ENCODE measurements around the gene PRR5L.
A peak's percentile ranks its signal among the peaks of the same experiment; 100 is the strongest.

The PRR5L gene

GRCh38 chr11:36375353-36376008, 79.4 kb downstream of the PRR5L start (continued):
- TF ChIP-seq ZFP41 (tag by site-specific recombination; IDR thresholded peaks at IDR 0.05; ENCODE audit: borderline replicate concordance) (no peak), ZNF416 (tag by site-specific recombination; IDR thresholded peaks at IDR 0.05) (no peak), ZSCAN23 (tag by site-specific recombination; IDR thresholded peaks at IDR 0.05) (no peak), GLIS2 (tag by site-specific recombination; IDR thresholded peaks at IDR 0.05) (no peak), ZBTB48 (tag by site-specific recombination; IDR thresholded peaks at IDR 0.05) (no peak)

DNA sequence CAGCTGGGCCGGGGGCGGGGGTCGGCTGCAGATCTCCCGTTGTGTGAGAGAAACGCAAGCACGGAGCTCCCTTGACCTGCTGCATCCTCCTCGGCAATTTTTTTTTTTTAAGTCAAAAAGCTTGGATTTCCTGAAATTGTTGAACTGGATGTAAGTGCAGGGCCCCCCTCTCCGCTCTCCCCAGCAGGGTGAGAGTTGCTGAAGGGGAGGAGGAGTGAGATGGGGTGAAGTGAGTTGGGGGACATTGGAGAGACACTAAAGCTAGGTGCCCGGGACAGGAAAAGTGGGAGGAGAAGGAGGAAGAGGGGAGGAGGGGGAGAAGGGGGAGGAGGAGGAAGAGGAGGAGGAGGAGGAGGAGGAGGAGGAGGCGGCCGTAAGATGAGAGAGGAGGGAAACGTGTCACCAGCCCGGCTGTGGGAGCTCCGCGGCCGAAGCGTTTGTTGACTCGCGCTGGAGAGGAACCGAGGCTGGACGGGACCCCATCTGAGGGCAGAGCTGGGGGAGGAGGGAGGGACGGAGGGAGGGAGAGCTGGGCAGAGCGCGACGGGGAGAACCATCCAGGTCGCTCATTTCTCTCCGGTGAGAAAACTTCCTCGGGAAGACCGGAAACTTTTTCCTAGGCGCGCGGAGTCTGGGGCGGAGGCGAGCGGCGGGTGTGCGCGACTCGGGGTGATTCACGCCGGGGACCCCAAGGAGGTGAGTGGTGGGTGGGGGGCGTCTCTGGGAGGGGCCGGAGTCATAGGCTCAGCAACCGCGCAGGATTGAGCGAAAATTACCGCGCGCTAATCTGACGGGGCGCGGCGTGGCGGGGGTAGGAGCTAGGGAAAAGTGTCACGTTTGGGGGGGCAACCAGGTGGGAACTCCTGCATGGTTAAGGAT, 80.2 kb downstream of the PRR5L start:
- CTCF ChIA-PET, result interaction anchor here (0.6 to 5.6 kb wide), 19 partner anchors 8 to 1096 kb away, joined by 3 to 48 read pairs (median 4); partner anchors contain the start of genes COMMD9 and PRR5L
- Histone ChIP-seq H3K27ac (ENCODE audit: extremely low read depth, low read depth, low read length) (no peak overlapping the region; the same call in 1 of the 2 replicates), H3K9me3 (ENCODE audit: control insufficient read depth, insufficient read depth, low read depth, low read length) (no peaks in the 10 kb centered on the region), H3K4me1 (ENCODE audit: control insufficient read depth, insufficient read depth, low read length) (no peaks in the 10 kb centered on the region), H3K4me3 (ENCODE audit: low read depth, low read length) (peak overlapping the region; percentile 58), H3K36me3 (ENCODE audit: control insufficient read depth in 2 of 2, insufficient read depth in 1 of 2, low read length in 2 of 2) (no peaks in the 10 kb centered on the region)
- POLR2A ChIA-PET, result interaction anchor here (0.6 to 3.2 kb wide), 9 partner anchors 9 to 481 kb away, joined by 3 to 20 read pairs (median 6); no protein-coding TSS in a partner anchor
- TF ChIP-seq ZNF23 (tag by site-specific recombination; IDR thresholded peaks at IDR 0.05; ENCODE audit: borderline replicate concordance), result no peak
- no peak for TF ChIP-seq ZNF473 (tag by site-specific recombination; IDR thresholded peaks at IDR 0.05)
- peak; percentile 91 for TF ChIP-seq EGR2 (tag by site-specific recombination; IDR thresholded peaks at IDR 0.05; ENCODE audit: low read depth)
- TF ChIP-seq ZNF660 (tag by site-specific recombination; IDR thresholded peaks at IDR 0.05), result no peak
- peak; percentile 41; the same call in 1 of the 2 replicates for TF ChIP-seq ZNF24 (tag by site-specific recombination; IDR thresholded peaks at IDR 0.05)
- TF ChIP-seq ZNF157 (tag by site-specific recombination; IDR thresholded peaks at IDR 0.05), result no peak
- TF ChIP-seq KLF8 (tag by site-specific recombination; IDR thresholded peaks at IDR 0.05), result 0 out of 2 replicates have a peak, but pooled peaks have one; percentile 11
- TF ChIP-seq GLIS2 (tag by site-specific recombination; IDR thresholded peaks at IDR 0.05), result peak; percentile 69
- TF ChIP-seq ZNF645 (tag by site-specific recombination; IDR thresholded peaks at IDR 0.05), result no peak
- TF ChIP-seq, protein P1, sequence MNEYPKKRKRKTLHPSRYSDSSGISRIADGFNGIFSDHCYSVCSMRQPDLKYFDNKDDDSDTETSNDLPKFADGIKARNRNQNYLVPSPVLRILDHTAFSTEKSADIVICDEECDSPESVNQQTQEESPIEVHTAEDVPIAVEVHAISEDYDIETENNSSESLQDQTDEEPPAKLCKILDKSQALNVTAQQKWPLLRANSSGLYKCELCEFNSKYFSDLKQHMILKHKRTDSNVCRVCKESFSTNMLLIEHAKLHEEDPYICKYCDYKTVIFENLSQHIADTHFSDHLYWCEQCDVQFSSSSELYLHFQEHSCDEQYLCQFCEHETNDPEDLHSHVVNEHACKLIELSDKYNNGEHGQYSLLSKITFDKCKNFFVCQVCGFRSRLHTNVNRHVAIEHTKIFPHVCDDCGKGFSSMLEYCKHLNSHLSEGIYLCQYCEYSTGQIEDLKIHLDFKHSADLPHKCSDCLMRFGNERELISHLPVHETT (tag by site-specific recombination; IDR thresholded peaks at IDR 0.05), result no peak
- TF ChIP-seq ZNF843 (tag by site-specific recombination; IDR thresholded peaks at IDR 0.05), result no peak
- TF ChIP-seq ZIC2 (tag by site-specific recombination; IDR thresholded peaks at IDR 0.05), result no peak
- peak; percentile 82 for TF ChIP-seq ZFHX2 (tag by site-specific recombination; conservative IDR thresholded peaks at IDR 0.05)
- no peak for TF ChIP-seq YY2 (tag by site-specific recombination; IDR thresholded peaks at IDR 0.05)
- no peak for TF ChIP-seq ZNF544 (tag by site-specific recombination; IDR thresholded peaks at IDR 0.05)
- no peak for TF ChIP-seq KLF10 (tag by site-specific recombination; IDR thresholded peaks at IDR 0.05)
- TF ChIP-seq ZNF704 (tag by site-specific recombination; IDR thresholded peaks at IDR 0.05), result no peak
- TF ChIP-seq ZBTB1 (tag by site-specific recombination; IDR thresholded peaks at IDR 0.05), result no peak
- no peak for TF ChIP-seq ZBTB17 (tag by site-specific recombination; IDR thresholded peaks at IDR 0.05)
- TF ChIP-seq, protein P2, sequence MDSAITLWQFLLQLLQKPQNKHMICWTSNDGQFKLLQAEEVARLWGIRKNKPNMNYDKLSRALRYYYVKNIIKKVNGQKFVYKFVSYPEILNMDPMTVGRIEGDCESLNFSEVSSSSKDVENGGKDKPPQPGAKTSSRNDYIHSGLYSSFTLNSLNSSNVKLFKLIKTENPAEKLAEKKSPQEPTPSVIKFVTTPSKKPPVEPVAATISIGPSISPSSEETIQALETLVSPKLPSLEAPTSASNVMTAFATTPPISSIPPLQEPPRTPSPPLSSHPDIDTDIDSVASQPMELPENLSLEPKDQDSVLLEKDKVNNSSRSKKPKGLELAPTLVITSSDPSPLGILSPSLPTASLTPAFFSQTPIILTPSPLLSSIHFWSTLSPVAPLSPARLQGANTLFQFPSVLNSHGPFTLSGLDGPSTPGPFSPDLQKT (IDR thresholded peaks at IDR 0.05; ENCODE audit: borderline replicate concordance, low read depth, low read length), result no peak
- no peak for TF ChIP-seq ZNF426 (tag by site-specific recombination; IDR thresholded peaks at IDR 0.05)
- TF ChIP-seq SP2 (tag by site-specific recombination; IDR thresholded peaks at IDR 0.05), result peak; percentile 68
- peak; percentile 85 for TF ChIP-seq ZNF366 (tag by site-specific recombination; conservative IDR thresholded peaks at IDR 0.05)
- TF ChIP-seq, protein P3, sequence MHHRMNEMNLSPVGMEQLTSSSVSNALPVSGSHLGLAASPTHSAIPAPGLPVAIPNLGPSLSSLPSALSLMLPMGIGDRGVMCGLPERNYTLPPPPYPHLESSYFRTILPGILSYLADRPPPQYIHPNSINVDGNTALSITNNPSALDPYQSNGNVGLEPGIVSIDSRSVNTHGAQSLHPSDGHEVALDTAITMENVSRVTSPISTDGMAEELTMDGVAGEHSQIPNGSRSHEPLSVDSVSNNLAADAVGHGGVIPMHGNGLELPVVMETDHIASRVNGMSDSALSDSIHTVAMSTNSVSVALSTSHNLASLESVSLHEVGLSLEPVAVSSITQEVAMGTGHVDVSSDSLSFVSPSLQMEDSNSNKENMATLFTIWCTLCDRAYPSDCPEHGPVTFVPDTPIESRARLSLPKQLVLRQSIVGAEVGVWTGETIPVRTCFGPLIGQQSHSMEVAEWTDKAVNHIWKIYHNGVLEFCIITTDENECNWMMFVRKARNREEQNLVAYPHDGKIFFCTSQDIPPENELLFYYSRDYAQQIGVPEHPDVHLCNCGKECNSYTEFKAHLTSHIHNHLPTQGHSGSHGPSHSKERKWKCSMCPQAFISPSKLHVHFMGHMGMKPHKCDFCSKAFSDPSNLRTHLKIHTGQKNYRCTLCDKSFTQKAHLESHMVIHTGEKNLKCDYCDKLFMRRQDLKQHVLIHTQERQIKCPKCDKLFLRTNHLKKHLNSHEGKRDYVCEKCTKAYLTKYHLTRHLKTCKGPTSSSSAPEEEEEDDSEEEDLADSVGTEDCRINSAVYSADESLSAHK (tag by site-specific recombination; IDR thresholded peaks at IDR 0.05), result no peak

Data from HEK293 (cell line).